GM21619 (cell line): Measurements from ENCODE around the gene ICOSLG.
"Not testable (repeated sequence)": the region's sequence is repeated elsewhere in the genome, so short reads cannot be mapped to it uniquely, and the experiment has no call there.

Experiments used
- ATAC-seq: cut with Tn5 transposase; IDR thresholded peaks from one replicate; pipeline ENCODE4 v1.9.1; 2021; ENCODE audit not compliant: unreplicated experiment

Gene ICOSLG

DNA sequence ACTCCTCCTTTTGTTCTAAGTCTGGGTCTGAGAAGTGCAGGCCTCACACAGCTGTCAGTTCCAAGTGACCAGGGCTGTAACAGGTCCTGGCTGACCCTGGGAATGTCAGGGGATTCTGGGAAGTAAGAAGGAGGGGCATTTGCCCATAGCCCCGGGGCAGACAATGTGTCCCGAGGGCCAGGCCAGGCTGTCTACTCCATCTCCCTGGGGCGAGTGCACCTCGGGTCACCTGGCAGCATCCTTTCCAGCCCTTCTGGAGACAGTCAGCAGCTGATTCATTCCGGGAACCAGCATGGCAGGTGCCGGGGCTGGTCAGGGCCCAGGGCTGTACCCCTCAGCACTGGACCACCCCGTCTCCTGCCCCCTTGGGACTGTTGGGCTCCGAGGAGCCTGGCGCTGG is 13.1 kb downstream of the ICOSLG start:
- ATAC-seq = not testable (repeated sequence)

DNA sequence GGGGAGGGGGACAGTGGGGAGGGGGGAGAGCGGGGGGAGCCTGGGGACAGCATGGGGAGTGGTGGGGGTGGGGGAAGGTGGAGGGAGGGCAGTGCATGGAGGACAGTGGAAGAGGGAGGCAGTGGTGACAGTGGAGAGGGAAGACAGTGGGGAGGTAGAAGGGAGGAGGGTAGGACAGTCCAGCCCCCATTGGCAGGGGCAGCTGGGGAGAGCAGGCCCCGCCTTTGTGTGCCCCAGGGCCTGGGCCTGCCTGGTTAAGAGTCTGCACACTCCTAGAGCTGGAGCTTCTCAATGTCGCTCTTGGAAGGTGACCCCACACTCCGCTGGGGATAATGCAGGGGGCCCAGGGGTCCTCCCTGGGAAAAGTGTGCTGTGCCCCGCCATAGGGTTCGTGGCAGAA is 15.1 kb downstream of the ICOSLG start:
- not testable (repeated sequence) for ATAC-seq

GRCh38 chr21:44223334-44223733 is 17.4 kb downstream of the ICOSLG start:
- not testable (repeated sequence) for ATAC-seq

DNA sequence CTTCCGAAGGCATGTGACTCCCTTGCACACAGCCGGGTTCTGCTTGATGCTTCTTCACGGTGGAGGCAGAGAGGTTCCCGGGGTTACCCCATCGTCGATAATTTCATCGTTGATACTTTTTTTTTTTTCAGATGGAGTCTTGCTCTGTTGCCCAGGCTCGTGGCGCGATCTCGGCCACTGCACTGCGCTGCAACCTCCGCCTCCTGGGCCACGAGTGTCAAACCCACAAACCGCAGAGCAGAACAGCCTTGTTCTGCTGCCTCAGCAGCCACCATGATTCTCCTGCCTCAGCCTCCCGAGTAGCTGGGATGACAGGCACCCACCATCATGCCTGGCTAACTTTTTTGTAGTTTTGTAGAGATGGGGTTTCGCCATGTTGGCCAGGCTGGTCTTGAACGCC is 20.1 kb downstream of the ICOSLG start:
- not testable (repeated sequence) for ATAC-seq

GRCh38 chr21:44218461-44218860 is 22.3 kb downstream of the ICOSLG start:
- peak; percentile 50 for ATAC-seq

DNA sequence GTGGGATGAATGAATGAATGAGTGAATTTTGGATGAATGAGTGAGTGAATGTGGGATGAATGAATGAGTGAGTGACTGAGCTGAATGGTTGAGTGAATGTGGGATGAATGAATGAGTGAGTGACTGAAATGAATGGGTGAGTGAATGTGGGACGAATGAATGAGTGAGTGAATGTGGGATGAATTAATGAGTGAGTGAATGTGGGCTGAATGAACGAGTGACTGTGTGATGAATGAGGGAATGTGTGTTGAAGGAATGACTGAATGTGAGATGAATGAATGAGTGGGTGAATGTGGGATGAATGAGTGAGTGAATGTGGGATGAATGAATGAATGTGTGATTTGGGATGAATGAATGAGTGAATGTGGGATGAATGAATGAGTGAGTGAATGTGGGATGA is 28.8 kb downstream of the ICOSLG start:
- not testable (repeated sequence) for ATAC-seq

GRCh38 chr21:44211574-44211973 is 29.2 kb downstream of the ICOSLG start:
- ATAC-seq = not testable (repeated sequence)

DNA sequence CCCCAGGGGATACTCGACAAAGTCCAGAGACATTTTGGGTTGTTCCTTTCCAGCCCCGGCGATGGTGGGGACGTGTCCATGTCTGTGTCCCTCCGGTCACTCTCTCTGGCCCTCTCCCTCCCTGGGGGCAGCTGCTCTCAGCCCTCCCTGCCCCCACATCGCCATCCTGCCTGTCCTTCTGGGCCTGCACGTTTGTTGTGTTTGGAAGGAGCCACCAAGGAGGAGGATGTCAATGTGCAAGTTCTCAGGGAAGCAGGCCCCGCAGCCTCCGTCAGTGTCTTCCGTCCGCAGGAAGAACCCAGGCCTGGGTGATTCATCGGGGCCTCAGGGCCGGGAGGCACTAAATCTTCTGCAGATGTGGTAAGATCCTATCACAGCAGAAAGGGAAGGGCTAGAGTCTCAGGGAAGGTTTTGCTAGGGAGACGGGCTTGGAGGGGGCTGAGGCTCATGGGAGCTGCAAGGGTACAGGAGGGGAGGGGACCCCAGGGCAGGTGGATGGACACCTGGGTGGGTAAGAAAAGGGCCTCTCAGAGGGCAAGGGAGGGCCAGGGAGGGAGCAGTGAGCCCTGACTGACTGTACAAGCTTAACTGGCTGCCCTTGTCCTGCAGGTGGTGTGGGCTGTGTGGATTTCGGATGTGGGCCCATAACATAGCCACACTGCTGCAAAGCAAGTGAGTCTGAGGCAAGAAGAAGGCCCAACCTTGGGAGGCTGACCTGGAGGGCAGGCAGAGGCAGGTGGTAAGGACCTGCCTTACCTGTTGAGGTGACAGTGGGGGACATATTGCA is 32.7 kb downstream of the ICOSLG start:
- not testable (repeated sequence) for ATAC-seq

GRCh38 chr21:44206698-44207676 is 33.8 kb downstream of the ICOSLG start:
- peak; percentile 58 for ATAC-seq

DNA sequence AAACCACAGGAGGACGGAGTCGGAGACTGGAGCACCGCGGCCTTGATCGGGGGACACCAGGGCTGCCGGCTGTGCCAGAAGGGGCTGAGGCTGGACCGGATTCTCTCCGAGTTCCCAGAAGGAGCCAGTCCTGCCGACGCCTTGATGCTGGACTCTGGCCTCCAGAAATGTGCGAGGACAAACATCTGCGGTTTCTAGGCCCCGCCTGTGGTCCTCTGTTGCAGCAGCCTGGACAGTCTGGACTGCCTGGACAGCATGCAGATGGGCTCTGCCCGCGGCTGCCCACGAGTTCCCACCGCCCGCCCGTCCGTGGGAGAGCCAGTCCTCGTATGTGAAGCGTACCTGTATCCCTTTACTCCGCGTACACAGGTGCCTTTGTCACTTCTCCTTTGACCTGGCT is 34.6 kb downstream of the ICOSLG start:
- ATAC-seq = peak; percentile 5

GRCh38 chr21:44202590-44203299 is 38.0 kb downstream of the ICOSLG start:
- not testable (repeated sequence) for ATAC-seq

DNA sequence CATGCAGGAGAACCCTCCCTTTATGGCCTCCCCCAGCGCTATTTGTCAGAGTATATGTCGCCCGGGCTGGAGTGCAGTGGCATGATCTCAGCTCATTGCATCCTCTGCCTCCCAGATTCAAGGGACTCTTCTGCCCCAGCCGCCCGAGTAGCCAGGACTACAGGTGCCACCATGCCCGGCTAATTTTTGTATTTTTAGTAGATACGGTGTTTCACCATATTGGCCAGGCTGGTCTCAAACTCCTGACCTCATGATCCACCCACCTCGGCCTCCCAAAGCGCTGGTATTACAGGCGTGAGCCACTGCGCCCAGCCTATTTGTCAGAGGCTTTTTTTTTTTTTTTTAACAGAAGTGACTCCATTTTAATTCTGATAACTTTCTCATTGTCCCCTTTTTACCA is 40.7 kb downstream of the ICOSLG start:
- not testable (repeated sequence) for ATAC-seq

- no peak for ATAC-seq
Measured at GRCh38 chr21:44199448-44199847, 41.3 kb downstream of the ICOSLG start.

GRCh38 chr21:44197156-44197516 is 43.6 kb downstream of the ICOSLG start:
- ATAC-seq = not testable (repeated sequence)

- not testable (repeated sequence) for ATAC-seq
Measured at GRCh38 chr21:44196212-44197155, 44.3 kb downstream of the ICOSLG start.

GRCh38 chr21:44194888-44195287 is 45.9 kb downstream of the ICOSLG start:
- ATAC-seq = not testable (repeated sequence)

DNA sequence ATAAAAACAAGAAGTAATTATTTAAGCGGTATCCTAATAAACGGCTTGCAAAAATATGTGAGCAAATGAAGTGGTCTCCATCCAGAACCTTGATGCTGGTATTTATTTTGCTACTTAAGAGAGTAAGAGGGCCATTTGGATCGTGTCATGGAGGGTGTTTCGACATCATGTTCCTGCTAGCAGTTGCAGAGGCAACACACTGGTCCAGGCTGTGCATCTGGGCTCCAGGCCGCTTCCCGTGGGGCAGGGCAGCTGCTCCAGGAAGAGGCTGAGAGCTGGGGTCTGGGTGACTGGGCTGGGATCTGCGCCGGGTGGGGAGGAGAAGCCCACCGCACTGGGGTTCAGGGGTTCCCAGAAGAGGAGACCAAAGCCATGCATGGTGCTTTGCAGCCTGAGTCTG is 46.3 kb downstream of the ICOSLG start:
- ATAC-seq = not testable (repeated sequence)

DNA sequence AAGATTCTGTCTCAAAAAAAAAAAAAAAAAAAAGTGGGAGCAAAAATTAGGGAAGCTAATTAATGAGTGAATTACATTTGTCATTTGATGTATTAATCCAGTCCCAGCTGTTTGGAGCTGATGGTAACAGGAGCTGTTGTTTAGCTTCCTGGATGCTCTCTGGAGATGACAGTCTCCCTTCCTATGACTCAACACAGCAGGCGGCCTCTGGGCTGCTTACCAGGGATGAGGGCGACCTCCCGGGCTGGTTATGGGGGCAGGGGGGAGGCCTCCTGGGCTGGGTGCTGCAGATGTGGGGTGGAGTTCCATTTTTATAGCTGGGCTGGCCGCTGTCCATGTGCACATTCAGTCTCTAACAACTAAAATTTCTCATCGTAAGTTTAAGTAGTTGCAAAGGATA is 47.6 kb downstream of the ICOSLG start:
- ATAC-seq = not testable (repeated sequence)

GRCh38 chr21:44190349-44191271 is 50.1 kb downstream of the ICOSLG start:
- ATAC-seq = not testable (repeated sequence)
